NCI-H526 treated with DMSO at 0.1 percent for 48 hours (cell line): ENCODE data around the gene CCDC28A.

Experiments
- DNase-seq: peaks from one replicate; lab custom pipeline; 2025; lab: John Stamatoyannopoulos, UW

CCDC28A gene

DNA sequence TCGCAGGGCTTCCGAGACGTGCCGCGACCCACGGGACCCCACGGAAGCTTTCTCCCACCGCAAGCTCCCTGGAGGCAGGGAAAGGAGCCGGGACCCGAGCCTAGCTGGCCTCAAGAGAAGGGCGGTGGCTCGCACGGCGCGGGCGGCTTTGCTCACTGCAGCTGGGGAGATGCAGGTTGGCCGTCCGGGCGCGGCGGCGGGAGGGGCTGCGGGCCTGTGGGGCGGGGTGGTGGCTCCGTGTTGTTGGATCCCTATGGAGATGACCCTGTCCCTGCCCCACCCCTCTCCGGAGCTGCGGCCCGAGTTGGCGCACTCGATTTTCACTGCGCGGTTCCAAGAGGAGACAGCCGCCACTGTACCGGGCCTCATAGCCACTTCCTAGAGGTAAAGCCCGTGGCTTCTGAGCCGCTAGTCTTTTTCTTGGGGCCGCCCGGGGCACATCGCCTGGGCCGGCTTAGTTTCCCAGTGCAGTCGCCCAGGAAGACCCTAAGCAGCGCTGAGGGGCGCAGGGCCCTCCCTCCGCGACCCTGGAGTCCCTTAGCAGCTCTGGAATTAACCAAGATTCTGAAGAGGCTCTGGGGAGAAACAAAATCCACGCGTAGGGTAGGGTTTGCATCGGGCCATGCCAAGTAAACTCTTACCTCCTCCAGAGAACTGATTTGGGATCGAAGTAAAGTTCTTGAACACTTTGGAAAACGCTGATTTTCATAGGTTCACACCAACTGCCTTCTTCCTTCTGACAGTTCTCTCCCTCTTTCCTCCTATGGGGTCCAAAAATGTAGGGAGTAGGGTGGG, 22.4 kb downstream of the CCDC28A start, which contains the start of gene ECT2L:
ECT2L (plus strand) TSS at position 279 of the 795 bp plus-strand sequence. CDS start 17,188 bp downstream, outside the sequence.
- peak; percentile 17 for DNase-seq

GRCh38 chr6:138796771-138797170, 23.2 kb downstream of the CCDC28A start:
- DNase-seq, result no peak

GRCh38 chr6:138797806-138798446, 24.4 kb downstream of the CCDC28A start:
- no peak for DNase-seq

DNA sequence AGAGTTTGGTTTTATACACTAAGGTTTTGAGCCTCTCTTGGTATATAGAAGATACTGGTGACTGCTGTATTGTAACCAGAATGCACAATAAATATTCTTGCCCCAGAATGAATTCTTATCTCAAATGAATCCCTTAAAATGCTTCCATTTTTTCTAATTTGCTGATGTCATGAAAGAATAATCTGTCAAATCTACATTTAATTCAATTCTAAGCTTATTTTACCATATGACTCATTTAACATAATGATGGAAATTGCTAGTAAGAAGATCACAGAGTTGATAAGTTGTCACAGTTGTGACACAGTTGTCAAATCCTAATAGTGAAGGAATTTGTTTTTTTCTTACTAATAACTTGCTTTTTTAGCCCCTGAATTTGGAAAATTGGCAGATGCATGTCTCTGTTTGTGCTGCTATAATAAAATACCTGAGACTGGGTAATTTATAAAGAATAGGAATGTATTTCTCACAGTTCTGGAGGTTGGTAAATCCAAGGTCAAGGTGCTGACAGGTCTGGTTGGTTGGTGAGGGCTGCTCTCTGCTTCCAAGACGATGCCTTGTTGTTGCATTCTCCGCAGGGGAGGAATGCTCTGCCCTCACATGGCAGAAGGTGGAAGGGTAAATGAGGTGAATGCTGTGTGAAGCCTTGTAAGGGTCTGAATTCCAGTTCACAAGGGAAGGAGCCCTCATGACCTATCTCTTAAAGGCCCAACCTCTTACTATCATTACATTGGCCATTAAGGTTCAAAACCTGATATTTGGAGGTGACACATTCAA, 27.0 kb downstream of the CCDC28A start:
- no peak for DNase-seq

DNA sequence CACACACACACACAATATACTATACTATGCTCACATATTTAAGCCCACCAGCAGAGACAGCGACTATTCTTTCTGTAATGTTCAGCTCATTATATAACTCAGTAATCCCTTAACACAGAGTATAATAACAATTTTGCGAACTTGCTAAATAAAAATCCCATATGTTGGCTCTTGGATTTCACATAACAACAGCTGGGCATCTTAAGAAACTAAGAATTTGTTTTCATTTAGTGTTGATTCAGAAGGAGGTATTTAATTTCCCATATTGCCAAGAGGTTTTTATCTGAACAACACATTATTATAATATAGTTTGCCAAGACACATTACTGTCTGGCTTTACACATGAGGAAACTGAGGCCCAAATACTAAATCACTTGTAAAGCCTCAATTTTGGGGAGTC, 29.8 kb downstream of the CCDC28A start:
- no peak for DNase-seq

- DNase-seq, result no peak
These were observed 30.3 kb downstream of the CCDC28A start for GRCh38 chr6:138803861-138804260.

GRCh38 chr6:138805016-138805765, 31.6 kb downstream of the CCDC28A start:
- DNase-seq, result no peak

GRCh38 chr6:138806889-138807288, 33.3 kb downstream of the CCDC28A start:
- DNase-seq, result no peak

- no peak for DNase-seq
These were observed 36.1 kb downstream of the CCDC28A start for GRCh38 chr6:138809677-138810076.

- DNase-seq, result no peak
These were observed 38.3 kb downstream of the CCDC28A start for GRCh38 chr6:138811866-138812265.

- peak; percentile 20 for DNase-seq
These were observed 40.7 kb downstream of the CCDC28A start for GRCh38 chr6:138814179-138814834.

GRCh38 chr6:138815221-138815620, 41.7 kb downstream of the CCDC28A start:
- no peak for DNase-seq

DNA sequence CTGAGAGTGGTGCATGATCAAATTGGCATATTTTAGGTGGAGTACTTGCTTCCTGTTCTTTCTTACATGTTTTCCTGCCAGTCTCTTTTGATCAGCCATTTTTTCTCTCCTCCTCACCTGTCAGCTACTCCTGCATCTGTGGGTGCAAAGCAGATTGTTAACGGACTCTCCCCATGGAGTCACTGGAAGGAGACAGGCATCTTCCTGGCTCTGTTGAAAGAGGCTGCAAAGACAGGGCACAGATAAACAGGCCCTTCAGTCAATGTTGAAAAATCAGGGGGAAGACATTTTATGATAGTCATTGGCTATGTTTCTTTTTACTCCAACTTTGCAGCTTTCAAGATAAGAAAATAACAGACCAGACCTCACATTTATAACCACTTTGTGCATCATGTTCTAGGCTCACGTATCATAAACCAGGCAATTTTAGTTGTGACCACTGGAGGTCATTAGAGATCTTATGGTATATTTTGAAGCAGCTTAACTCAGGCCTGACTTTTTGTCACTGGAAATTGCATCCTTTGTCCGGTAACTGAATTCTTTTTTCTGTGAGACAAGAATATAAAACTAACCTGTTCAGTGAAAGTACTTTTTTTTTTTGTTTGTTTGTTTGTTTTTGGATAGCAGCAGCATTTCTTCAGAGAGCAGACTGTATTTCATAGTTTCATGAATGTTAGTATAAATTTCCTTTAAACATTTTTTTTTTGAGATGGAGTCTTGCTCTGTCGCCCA, 42.4 kb downstream of the CCDC28A start:
- peak; percentile 66 for DNase-seq

DNA sequence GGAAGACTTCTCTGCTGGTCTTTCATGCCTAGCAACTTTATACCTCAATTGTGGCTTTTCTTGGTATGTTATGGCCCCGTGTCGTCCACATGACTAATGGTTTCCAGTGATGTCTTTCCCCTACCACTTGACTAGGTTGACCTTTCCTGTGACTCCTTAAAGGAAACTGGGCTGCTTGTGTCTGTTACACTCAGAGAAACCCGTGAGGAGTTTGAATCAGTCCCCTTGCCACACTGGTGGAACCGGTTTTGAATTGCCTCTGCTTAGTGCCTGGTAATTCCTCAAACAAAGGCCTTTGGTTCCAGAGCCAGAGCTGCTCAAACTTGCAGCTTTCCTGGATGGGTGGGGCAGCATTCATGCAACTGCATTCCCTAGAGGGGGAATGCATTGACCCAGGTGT, 44.2 kb downstream of the CCDC28A start:
- peak; percentile 87 for DNase-seq

- DNase-seq, result no peak
These were observed 45.1 kb downstream of the CCDC28A start for GRCh38 chr6:138818496-138819194.

- DNase-seq, result no peak
These were observed 48.0 kb downstream of the CCDC28A start for GRCh38 chr6:138821519-138821918.

GRCh38 chr6:138824482-138825144, 51.0 kb downstream of the CCDC28A start:
- DNase-seq, result no peak

- no peak for DNase-seq
These were observed 56.7 kb downstream of the CCDC28A start for GRCh38 chr6:138830248-138830647.

DNA sequence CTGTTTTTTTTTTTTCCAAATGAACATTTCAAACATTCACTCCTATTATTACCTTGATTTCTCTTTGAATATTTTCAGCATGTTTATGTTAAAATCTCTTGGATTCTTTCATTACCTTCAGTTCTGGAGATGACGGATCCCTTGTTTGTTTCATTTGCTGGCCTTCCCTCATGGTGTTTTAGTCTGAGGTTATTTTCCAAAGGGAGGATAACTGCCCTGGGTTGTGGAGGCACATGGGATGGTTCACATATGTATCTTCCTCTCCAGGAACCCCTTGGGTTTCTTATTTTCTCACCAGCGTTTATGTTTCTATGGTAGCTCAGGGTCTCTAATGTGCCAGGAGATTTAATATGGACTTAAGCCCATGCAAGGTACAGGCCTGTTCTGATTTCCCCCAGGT, 58.6 kb downstream of the CCDC28A start:
- no peak for DNase-seq
